ENCODE data around the gene EEF1A2. TPM values are rescaled to one million over a fixed set of nuclear protein-coding genes. Genes with fewer than 3 reads are reported as not detected.

EEF1A2 gene
- total RNA-seq, 4 donors from 2014 or later: 0.75 to 5.0 (median 3.3) TPM

- 84 to 100% methylated on average over 1 to 27 of the region's 27 CpGs for WGBS, 2 donors (ENCODE audit: low coverage in 1 of 2)
- in situ Hi-C loops (cut with MboI; ENCODE audit: low pct_ligation_motif_present in 1 of 4, low pct_unique_long_range_greater_than_20kb in 1 of 4, low sequenced_read_pairs in 3 of 4): loop anchor here in 1 of 4 donors (25.0 kb wide), 1 partner anchor 105 kb away; the partner anchor contains the start of gene GMEB2
Observed at GRCh38 chr20:63531686-63532448, 33.0 kb upstream of the EEF1A2 start.

DNA sequence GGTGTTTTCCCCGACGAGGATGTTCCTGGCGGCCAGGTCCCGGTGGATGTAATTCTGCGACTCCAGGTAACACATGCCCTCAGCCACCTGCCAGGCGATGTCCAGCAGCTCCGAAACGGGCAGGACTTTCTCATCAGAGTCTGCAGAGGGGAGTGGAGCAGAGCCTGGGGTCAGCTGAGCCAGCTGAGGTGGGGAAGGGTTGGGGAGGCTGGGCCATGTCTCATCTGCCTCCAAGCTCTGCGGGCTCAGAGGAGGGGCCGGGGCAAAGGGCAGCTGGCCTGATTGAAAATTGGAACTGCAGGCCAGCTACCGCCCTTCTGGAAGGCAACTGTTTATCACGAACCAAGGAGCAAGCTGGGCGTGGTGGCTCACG lies 31.9 kb upstream of the EEF1A2 start:
- in situ Hi-C loops (cut with MboI; ENCODE audit: low pct_ligation_motif_present in 1 of 4, low pct_unique_long_range_greater_than_20kb in 1 of 4, low sequenced_read_pairs in 3 of 4) (loop anchor here in 1 of 4 donors (25.0 kb wide), 1 partner anchor 107 kb away; the partner anchor contains the start of gene GMEB2), intact Hi-C loops (cut with DNase I; ENCODE audit: low total_unique reads) (loop anchor here (10.0 kb wide), 1 partner anchor 254 kb away; no protein-coding TSS in a partner anchor)
- peak; percentile 82 for DNase-seq
- 43% methylated on average over 11 of the region's 14 CpGs; no CpG with 5 or more reads in 1 of the 2 donors for WGBS, 2 donors (ENCODE audit: low coverage in 1 of 2)
- Histone ChIP-seq H3K27me3 (peaks cover 10% of the 10 kb centered on the region), H3K36me3 (no peaks in the 10 kb centered on the region), H3K27ac (peak overlapping the region; percentile 10 to 55 (median 22)), H3K4me3 (no peak overlapping the region), H3K9me3 (no peaks in the 10 kb centered on the region), H3K4me1 (peaks cover 10 to 38% (median 16%) of the 10 kb centered on the region in 4 donors)
- TF ChIP-seq EP300 (IDR thresholded peaks at IDR 0.05; ENCODE audit: low read depth) (no peak), POLR2AphosphoS5 (IDR thresholded peaks at IDR 0.05) (peak in 2 of 3 donors; percentile 21 to 60), POLR2A (IDR thresholded peaks at IDR 0.05) (peak; percentile 24)
- TF ChIP-seq, protein P1, sequence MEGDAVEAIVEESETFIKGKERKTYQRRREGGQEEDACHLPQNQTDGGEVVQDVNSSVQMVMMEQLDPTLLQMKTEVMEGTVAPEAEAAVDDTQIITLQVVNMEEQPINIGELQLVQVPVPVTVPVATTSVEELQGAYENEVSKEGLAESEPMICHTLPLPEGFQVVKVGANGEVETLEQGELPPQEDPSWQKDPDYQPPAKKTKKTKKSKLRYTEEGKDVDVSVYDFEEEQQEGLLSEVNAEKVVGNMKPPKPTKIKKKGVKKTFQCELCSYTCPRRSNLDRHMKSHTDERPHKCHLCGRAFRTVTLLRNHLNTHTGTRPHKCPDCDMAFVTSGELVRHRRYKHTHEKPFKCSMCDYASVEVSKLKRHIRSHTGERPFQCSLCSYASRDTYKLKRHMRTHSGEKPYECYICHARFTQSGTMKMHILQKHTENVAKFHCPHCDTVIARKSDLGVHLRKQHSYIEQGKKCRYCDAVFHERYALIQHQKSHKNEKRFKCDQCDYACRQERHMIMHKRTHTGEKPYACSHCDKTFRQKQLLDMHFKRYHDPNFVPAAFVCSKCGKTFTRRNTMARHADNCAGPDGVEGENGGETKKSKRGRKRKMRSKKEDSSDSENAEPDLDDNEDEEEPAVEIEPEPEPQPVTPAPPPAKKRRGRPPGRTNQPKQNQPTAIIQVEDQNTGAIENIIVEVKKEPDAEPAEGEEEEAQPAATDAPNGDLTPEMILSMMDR (IDR thresholded peaks at IDR 0.05): no peak

More at GRCh38 chr20:63531686-63532448, 33.0 kb upstream of the EEF1A2 start:
- H3K27ac ChIP-seq: no peak overlapping the region
- intact Hi-C loops (cut with DNase I; ENCODE audit: low total_unique reads): loop anchor here (10.0 kb wide), 1 partner anchor 253 kb away; no protein-coding TSS in a partner anchor
- no peak overlapping the region for H3K4me3 ChIP-seq
- no peaks in the 10 kb centered on the region for H3K36me3 ChIP-seq
- H3K27me3 ChIP-seq: peaks cover 10% of the 10 kb centered on the region
- no peak for DNase-seq
- peak; percentile 38 for TF ChIP-seq POLR2A (IDR thresholded peaks at IDR 0.05)
- TF ChIP-seq, protein P1 (IDR thresholded peaks at IDR 0.05): no peak
- H3K9me3 ChIP-seq: no peaks in the 10 kb centered on the region
- peaks cover 10 to 34% (median 18%) of the 10 kb centered on the region in 4 donors for H3K4me1 ChIP-seq

- intact Hi-C loops (cut with DNase I; ENCODE audit: low total_unique reads) (loop anchor here (10.0 kb wide), 1 partner anchor 255 kb away; no protein-coding TSS in a partner anchor), in situ Hi-C loops (cut with MboI; ENCODE audit: low pct_ligation_motif_present in 1 of 4, low pct_unique_long_range_greater_than_20kb in 1 of 4, low sequenced_read_pairs in 3 of 4) (loop anchor here in 1 of 4 donors (25.0 kb wide), 1 partner anchor 107 kb away; the partner anchor contains the start of gene GMEB2)
- no peak for DNase-seq
Observed at GRCh38 chr20:63529861-63530787, 31.2 kb upstream of the EEF1A2 start.

More at GRCh38 chr20:63529861-63530787, 31.2 kb upstream of the EEF1A2 start:
- TF ChIP-seq EP300 (IDR thresholded peaks at IDR 0.05; ENCODE audit: low read depth) (no peak), POLR2A (IDR thresholded peaks at IDR 0.05) (no peak), POLR2AphosphoS5 (IDR thresholded peaks at IDR 0.05) (no peak)
- TF ChIP-seq, protein P1 (IDR thresholded peaks at IDR 0.05): no peak
- Histone ChIP-seq H3K9me3 (no peaks in the 10 kb centered on the region), H3K4me3 (no peak overlapping the region), H3K27me3 (peaks cover 9% of the 10 kb centered on the region), H3K36me3 (no peaks in the 10 kb centered on the region), H3K27ac (peak overlapping the region; percentile 10 to 55 (median 22)), H3K4me1 (peaks cover 10 to 38% (median 14%) of the 10 kb centered on the region in 4 donors)
- WGBS, 2 donors (ENCODE audit: low coverage in 1 of 2): 71% methylated on average over 33 of the region's 39 CpGs; no CpG with 5 or more reads in 1 of the 2 donors

Measured in transverse colon (tissue), 4 donors.